HG03103 (cell line): ENCODE results near the gene PLCB2.

Experiments
- ATAC-seq: cut with Tn5 transposase; IDR thresholded peaks from one replicate; pipeline ENCODE4 v1.9.1; 2021; ENCODE audit warnings: low read depth; ENCODE audit not compliant: unreplicated experiment

PLCB2 gene

GRCh38 chr15:40239693-40240618, 67.8 kb downstream of the PLCB2 start:
- ATAC-seq, result no peak

- no peak for ATAC-seq
Measured at GRCh38 chr15:40239404-40239692, 68.4 kb downstream of the PLCB2 start.

GRCh38 chr15:40238532-40239403, 69.0 kb downstream of the PLCB2 start, which contains the start of gene PAK6:
Gene PAK6, plus strand, starts transcription at chr15:40239063. Its CDS starts 25,723 bp downstream, at chr15:40264786.
- ATAC-seq, result no peak
